Esophagus muscularis mucosa (tissue), 4 donors: ENCODE results near the gene GSK3B. TPM values are rescaled to one million over a fixed set of nuclear protein-coding genes. Genes with fewer than 3 reads are reported as not detected.

Experiments
- DNase-seq: peaks from one replicate; pipeline ENCODE4 v3.0.0-alpha.2; 2017; ENCODE audit errors: extremely low spot score
- H3K27ac ChIP-seq, 4 donors: fragments of 200-600 bp; sonication (generic); replicated peaks in 1 of 4; 1 replicate in 3 of 4; 2 replicates in 1 of 4; pipeline ENCODE4 v1.5.1; 2016 to 2019; ENCODE audit warnings: mild to moderate bottlenecking in 1 of 4
- H3K27me3 ChIP-seq, 4 donors: fragments of 200-600 bp; sonication (generic); one replicate each; pipeline versions ENCODE4 v1.5.1 to v1.6.0; 2016 to 2019
- H3K36me3 ChIP-seq, 4 donors: fragments of 200-600 bp; sonication (generic); one replicate each; pipeline ENCODE4 v1.5.1; 2016 to 2019
- H3K4me1 ChIP-seq, 4 donors: fragments of 200-600 bp; sonication (generic); one replicate each; pipeline ENCODE4 v1.5.1; 2016 to 2019
- H3K4me3 ChIP-seq, 4 donors: fragments of 200-600 bp; sonication (generic); 1 replicate in 2 of 4; 2 replicates in 2 of 4; pipeline ENCODE4 v1.5.1; 2016 to 2019; ENCODE audit warnings: mild to moderate bottlenecking in 4 of 4, moderate library complexity in 1 of 4
- H3K9me3 ChIP-seq, 4 donors: fragments of 200-600 bp; sonication (generic); 1 replicate in 3 of 4; 2 replicates in 1 of 4; pipeline ENCODE4 v1.5.1; 2016 to 2019
- EP300 ChIP-seq: sonication (generic); formaldehyde crosslinking; IDR thresholded peaks from one replicate; pipeline ENCODE4 v1.6.1; 2017; ENCODE audit warnings: antibody characterized with exemption
- POLR2A ChIP-seq: fragments of 450-650 bp; IDR thresholded peaks from one replicate; pipeline ENCODE4 v1.6.1; 2017; ENCODE audit warnings: antibody characterized with exemption, moderate library complexity, mild to moderate bottlenecking, low read depth
- POLR2AphosphoS5 ChIP-seq, 2 donors: sonication (generic); formaldehyde crosslinking; IDR thresholded peaks; one replicate each; pipeline ENCODE4 v1.6.1; 2017; ENCODE audit warnings: antibody characterized with exemption in 2 of 2
- WGBS: methylation state at CpG from one replicate; pipeline ENCODE4 v1.1.5; 2018; 5-methylcytosine and 5-hydroxymethylcytosine counted together
- intact Hi-C: fragments of 100-400 bp; cut with DNase I; formaldehyde crosslinking; loops from one replicate; pipeline ENCODE4 v1.15.1; 2023
- total RNA-seq, 4 donors: library from RNA; depleted of rRNA; stranded (reverse); fragments of >200 nt; gene quantifications; one replicate each; pipeline versions ENCODE4 v1.1.0 to v1.2.1, GENCODE V29; 2016
- TF ChIP-seq, protein P1 (sequence below), 3 experiments: fragments of 200-600 bp in 2 of 3; fragments of 450-650 bp in 1 of 3; sonication (generic) in 2 of 3; IDR thresholded peaks; one replicate each; pipeline ENCODE4 v1.5.1; 2017 to 2019; ENCODE audit warnings: antibody characterized with exemption in 3 of 3, mild to moderate bottlenecking in 2 of 3, moderate library complexity in 1 of 3

Gene GSK3B
- total RNA-seq, 4 donors from 2014 or later: 30.3 to 35.4 (median 31.3) TPM

DNA sequence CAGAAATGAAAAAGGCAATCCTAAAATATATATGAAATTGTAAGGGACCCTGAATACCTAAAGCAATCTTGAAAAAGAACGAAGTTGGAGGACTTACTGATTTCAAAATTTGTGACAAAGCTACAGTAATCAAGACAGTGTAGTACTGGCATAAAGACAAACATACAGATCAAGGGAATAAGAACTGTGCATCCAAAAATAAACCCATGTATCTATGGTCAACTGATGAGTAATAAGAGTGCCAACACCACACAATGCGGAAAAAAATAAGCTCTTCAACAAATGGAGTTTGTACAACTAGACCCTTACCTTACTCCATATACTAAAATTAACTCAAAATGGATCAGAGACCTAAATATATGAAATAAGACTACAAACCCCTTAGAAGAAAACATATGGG, 29.6 kb downstream of the GSK3B start:
- intact Hi-C loops: no loop called here
- H3K4me1 ChIP-seq: peaks cover 9 to 12% (median 11%) of the 10 kb centered on the region in 4 donors
- no peaks in the 10 kb centered on the region for H3K27me3 ChIP-seq
- TF ChIP-seq POLR2AphosphoS5 (IDR thresholded peaks at IDR 0.05): no peak
- TF ChIP-seq POLR2A: no peak
- TF ChIP-seq, protein P1, sequence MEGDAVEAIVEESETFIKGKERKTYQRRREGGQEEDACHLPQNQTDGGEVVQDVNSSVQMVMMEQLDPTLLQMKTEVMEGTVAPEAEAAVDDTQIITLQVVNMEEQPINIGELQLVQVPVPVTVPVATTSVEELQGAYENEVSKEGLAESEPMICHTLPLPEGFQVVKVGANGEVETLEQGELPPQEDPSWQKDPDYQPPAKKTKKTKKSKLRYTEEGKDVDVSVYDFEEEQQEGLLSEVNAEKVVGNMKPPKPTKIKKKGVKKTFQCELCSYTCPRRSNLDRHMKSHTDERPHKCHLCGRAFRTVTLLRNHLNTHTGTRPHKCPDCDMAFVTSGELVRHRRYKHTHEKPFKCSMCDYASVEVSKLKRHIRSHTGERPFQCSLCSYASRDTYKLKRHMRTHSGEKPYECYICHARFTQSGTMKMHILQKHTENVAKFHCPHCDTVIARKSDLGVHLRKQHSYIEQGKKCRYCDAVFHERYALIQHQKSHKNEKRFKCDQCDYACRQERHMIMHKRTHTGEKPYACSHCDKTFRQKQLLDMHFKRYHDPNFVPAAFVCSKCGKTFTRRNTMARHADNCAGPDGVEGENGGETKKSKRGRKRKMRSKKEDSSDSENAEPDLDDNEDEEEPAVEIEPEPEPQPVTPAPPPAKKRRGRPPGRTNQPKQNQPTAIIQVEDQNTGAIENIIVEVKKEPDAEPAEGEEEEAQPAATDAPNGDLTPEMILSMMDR (IDR thresholded peaks at IDR 0.05): no peak
- TF ChIP-seq EP300: no peak
- no peak overlapping the region for H3K4me3 ChIP-seq
- H3K36me3 ChIP-seq: no peaks in the 10 kb centered on the region
- H3K27ac ChIP-seq: no peak overlapping the region
- 88% methylated on average over 2 of the region's 2 CpGs for WGBS
- no peak for DNase-seq
- H3K9me3 ChIP-seq: no peaks in the 10 kb centered on the region

DNA sequence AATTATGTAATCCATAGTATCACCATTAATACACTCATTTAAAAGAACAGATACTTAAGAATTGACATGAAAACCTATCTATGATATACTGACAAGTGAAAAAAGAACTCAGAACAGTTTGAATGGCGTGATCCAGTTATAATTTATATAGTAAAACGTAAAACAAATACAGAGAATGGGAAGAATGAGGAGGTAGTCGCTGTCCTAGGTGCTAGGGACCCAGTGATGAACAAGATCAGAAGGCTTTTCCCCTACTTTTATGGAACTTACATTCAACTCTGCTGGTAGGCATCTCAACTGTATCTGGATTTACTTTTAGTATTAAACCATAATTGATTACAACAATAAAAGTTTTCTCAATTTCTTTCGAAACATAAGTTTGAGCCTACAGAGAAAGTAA, 31.8 kb downstream of the GSK3B start:
- no peaks in the 10 kb centered on the region for H3K36me3 ChIP-seq
- TF ChIP-seq POLR2AphosphoS5 (IDR thresholded peaks at IDR 0.05): no peak
- no peak for TF ChIP-seq POLR2A
- TF ChIP-seq, protein P1 (IDR thresholded peaks at IDR 0.05): no peak
- no peak for TF ChIP-seq EP300
- no peak overlapping the region for H3K27ac ChIP-seq
- H3K27me3 ChIP-seq: no peaks in the 10 kb centered on the region
- no peak for DNase-seq
- H3K4me3 ChIP-seq: no peak overlapping the region
- H3K9me3 ChIP-seq: no peaks in the 10 kb centered on the region
- intact Hi-C loops: no loop called here
- H3K4me1 ChIP-seq: peaks cover 9 to 22% (median 16%) of the 10 kb centered on the region in 4 donors
- WGBS: 88% methylated on average over 4 of the region's 4 CpGs

DNA sequence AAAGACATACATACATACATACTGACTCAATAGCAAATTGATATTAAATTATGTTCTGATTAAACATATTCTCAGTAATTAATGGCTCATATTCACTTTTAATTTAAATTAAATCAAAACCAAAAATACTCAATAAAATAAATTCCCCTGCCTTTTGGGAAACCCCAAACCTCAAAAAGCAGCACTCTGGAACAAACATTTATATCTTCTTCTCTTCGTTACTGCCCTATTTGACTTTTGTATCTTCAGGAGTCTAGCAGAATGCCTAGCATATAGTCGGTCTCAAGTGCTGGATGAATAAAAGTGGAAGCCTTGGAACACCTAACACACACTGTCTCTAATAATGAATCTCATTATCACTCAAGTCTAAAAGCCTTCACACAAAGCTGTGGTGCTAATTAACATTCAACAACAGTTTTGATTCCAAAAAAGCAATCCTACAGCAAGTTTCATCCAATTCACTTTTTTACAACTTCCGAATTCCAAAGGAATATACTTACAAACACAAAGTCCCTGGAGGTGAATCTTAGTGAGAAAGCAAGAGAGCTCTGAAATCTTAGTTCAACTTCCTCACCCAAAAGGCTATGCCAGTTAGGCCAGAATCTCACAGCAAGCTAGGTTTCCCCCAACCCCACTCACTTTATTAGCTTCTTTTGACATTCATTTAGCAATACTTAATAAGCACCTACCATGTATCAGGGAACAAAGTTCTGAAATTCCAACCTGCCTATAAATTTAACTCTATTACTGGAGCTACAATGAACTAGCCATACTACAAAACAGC, 35.0 kb downstream of the GSK3B start:
- TF ChIP-seq EP300 (no peak), POLR2AphosphoS5 (IDR thresholded peaks at IDR 0.05) (no peak), POLR2A (no peak)
- TF ChIP-seq, protein P1 (IDR thresholded peaks at IDR 0.05): no peak
- no peaks in the 10 kb centered on the region for H3K27me3 ChIP-seq
- H3K36me3 ChIP-seq: no peaks in the 10 kb centered on the region
- peaks cover 8 to 22% (median 16%) of the 10 kb centered on the region in 4 donors for H3K4me1 ChIP-seq
- WGBS: 87% methylated on average over 3 of the region's 3 CpGs
- no peak overlapping the region for H3K4me3 ChIP-seq
- no peaks in the 10 kb centered on the region for H3K9me3 ChIP-seq
- no peak for DNase-seq
- intact Hi-C loops: no loop called here
- no peak overlapping the region for H3K27ac ChIP-seq

DNA sequence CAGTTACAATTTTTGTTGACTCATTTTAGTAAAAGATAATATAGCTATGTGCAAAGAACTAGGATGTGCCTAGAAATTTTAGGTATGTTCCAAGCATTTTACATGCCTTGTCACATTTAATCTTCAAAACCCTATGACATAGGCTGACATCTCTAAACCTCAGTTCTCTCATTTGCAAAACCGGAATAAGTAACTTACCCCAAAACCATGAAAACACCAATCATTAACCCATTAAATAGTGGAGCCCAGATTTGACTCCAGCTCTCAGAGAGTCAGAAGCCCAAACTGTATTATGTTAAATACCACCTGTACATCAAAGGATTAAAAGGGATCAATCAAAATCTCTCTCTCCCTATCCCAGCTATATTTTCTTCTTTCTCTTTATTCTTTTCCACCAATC, 36.6 kb downstream of the GSK3B start:
- Histone ChIP-seq H3K27ac (no peak overlapping the region), H3K27me3 (no peaks in the 10 kb centered on the region), H3K4me1 (peaks cover 19 to 22% (median 20%) of the 10 kb centered on the region in 4 donors), H3K9me3 (no peaks in the 10 kb centered on the region), H3K36me3 (no peaks in the 10 kb centered on the region), H3K4me3 (no peak overlapping the region)
- intact Hi-C loops: no loop called here
- DNase-seq: no peak
- 85% methylated on average over 1 of the region's 1 CpG for WGBS
- TF ChIP-seq EP300 (no peak), POLR2AphosphoS5 (IDR thresholded peaks at IDR 0.05) (no peak), POLR2A (no peak)
- TF ChIP-seq, protein P1 (IDR thresholded peaks at IDR 0.05): no peak
